ENCODE data around the gene OPCML.

Gene OPCML

GRCh38 chr11:132644520-132645239 is 887.6 kb downstream of the OPCML start:
- no peaks in the 10 kb centered on the region for H3K9me3 ChIP-seq (ENCODE audit: control insufficient read depth, insufficient read depth, low read depth, low read length)
- no peak overlapping the region for H3K27ac ChIP-seq (ENCODE audit: low read depth, low read length)
- H3K27me3 ChIP-seq (ENCODE audit: control insufficient read depth, insufficient read depth, low read length): no peaks in the 10 kb centered on the region
- H3K4me1 ChIP-seq (ENCODE audit: control insufficient read depth, insufficient read depth, low read length): peaks cover 24% of the 10 kb centered on the region
- H3K36me3 ChIP-seq (ENCODE audit: control insufficient read depth, insufficient read depth, low read length): no peaks in the 10 kb centered on the region
- H3K9ac ChIP-seq (ENCODE audit: low read length): no peak overlapping the region
- no peak overlapping the region for H3K4me3 ChIP-seq (ENCODE audit: low read depth, low read length)

GRCh38 chr11:132643239-132643638 is 889.1 kb downstream of the OPCML start:
- Histone ChIP-seq H3K4me3 (ENCODE audit: low read depth, low read length) (no peak overlapping the region), H3K27me3 (ENCODE audit: control insufficient read depth, insufficient read depth, low read length) (no peaks in the 10 kb centered on the region), H3K27ac (ENCODE audit: low read depth, low read length) (no peak overlapping the region), H3K4me1 (ENCODE audit: control insufficient read depth, insufficient read depth, low read length) (peaks cover 31% of the 10 kb centered on the region), H3K9me3 (ENCODE audit: control insufficient read depth, insufficient read depth, low read depth, low read length) (no peaks in the 10 kb centered on the region), H3K36me3 (ENCODE audit: control insufficient read depth, insufficient read depth, low read length) (no peaks in the 10 kb centered on the region), H3K9ac (ENCODE audit: low read length) (no peak overlapping the region)

GRCh38 chr11:132640952-132641351 is 891.3 kb downstream of the OPCML start:
- Histone ChIP-seq H3K27me3 (ENCODE audit: control insufficient read depth, insufficient read depth, low read length) (no peaks in the 10 kb centered on the region), H3K36me3 (ENCODE audit: control insufficient read depth, insufficient read depth, low read length) (no peaks in the 10 kb centered on the region), H3K4me3 (ENCODE audit: low read depth, low read length) (no peak overlapping the region), H3K27ac (ENCODE audit: low read depth, low read length) (no peak overlapping the region), H3K9me3 (ENCODE audit: control insufficient read depth, insufficient read depth, low read depth, low read length) (no peaks in the 10 kb centered on the region), H3K9ac (ENCODE audit: low read length) (no peak overlapping the region), H3K4me1 (ENCODE audit: control insufficient read depth, insufficient read depth, low read length) (peaks cover 22% of the 10 kb centered on the region)

- H3K9me3 ChIP-seq (ENCODE audit: control insufficient read depth, insufficient read depth, low read depth, low read length): no peaks in the 10 kb centered on the region
- H3K27ac ChIP-seq (ENCODE audit: low read depth, low read length): no peak overlapping the region
- H3K4me1 ChIP-seq (ENCODE audit: control insufficient read depth, insufficient read depth, low read length): peaks cover 22% of the 10 kb centered on the region
- no peak overlapping the region for H3K4me3 ChIP-seq (ENCODE audit: low read depth, low read length)
- no peak overlapping the region for H3K9ac ChIP-seq (ENCODE audit: low read length)
- H3K27me3 ChIP-seq (ENCODE audit: control insufficient read depth, insufficient read depth, low read length): no peaks in the 10 kb centered on the region
- no peaks in the 10 kb centered on the region for H3K36me3 ChIP-seq (ENCODE audit: control insufficient read depth, insufficient read depth, low read length)
These were observed 892.3 kb downstream of the OPCML start for GRCh38 chr11:132639986-132640385.

- H3K36me3 ChIP-seq (ENCODE audit: control insufficient read depth, insufficient read depth, low read length): no peaks in the 10 kb centered on the region
- H3K9me3 ChIP-seq (ENCODE audit: control insufficient read depth, insufficient read depth, low read depth, low read length): no peaks in the 10 kb centered on the region
- H3K4me1 ChIP-seq (ENCODE audit: control insufficient read depth, insufficient read depth, low read length): peaks cover 22% of the 10 kb centered on the region
- H3K9ac ChIP-seq (ENCODE audit: low read length): no peak overlapping the region
- no peak overlapping the region for H3K27ac ChIP-seq (ENCODE audit: low read depth, low read length)
- H3K4me3 ChIP-seq (ENCODE audit: low read depth, low read length): no peak overlapping the region
- H3K27me3 ChIP-seq (ENCODE audit: control insufficient read depth, insufficient read depth, low read length): no peaks in the 10 kb centered on the region
These were observed 892.9 kb downstream of the OPCML start for GRCh38 chr11:132639403-132639802.

- Histone ChIP-seq H3K27me3 (ENCODE audit: control insufficient read depth, insufficient read depth, low read length) (no peaks in the 10 kb centered on the region), H3K36me3 (ENCODE audit: control insufficient read depth, insufficient read depth, low read length) (no peaks in the 10 kb centered on the region), H3K4me3 (ENCODE audit: low read depth, low read length) (no peak overlapping the region), H3K9ac (ENCODE audit: low read length) (no peak overlapping the region), H3K27ac (ENCODE audit: low read depth, low read length) (no peak overlapping the region), H3K9me3 (ENCODE audit: control insufficient read depth, insufficient read depth, low read depth, low read length) (no peaks in the 10 kb centered on the region), H3K4me1 (ENCODE audit: control insufficient read depth, insufficient read depth, low read length) (peaks cover 19% of the 10 kb centered on the region)
These were observed 893.9 kb downstream of the OPCML start for GRCh38 chr11:132638423-132638822.

GRCh38 chr11:132636523-132636922 is 895.8 kb downstream of the OPCML start:
- no peak overlapping the region for H3K9ac ChIP-seq (ENCODE audit: low read length)
- H3K4me3 ChIP-seq (ENCODE audit: low read depth, low read length): no peak overlapping the region
- H3K36me3 ChIP-seq (ENCODE audit: control insufficient read depth, insufficient read depth, low read length): no peaks in the 10 kb centered on the region
- H3K27ac ChIP-seq (ENCODE audit: low read depth, low read length): no peak overlapping the region
- H3K4me1 ChIP-seq (ENCODE audit: control insufficient read depth, insufficient read depth, low read length): peaks cover 12% of the 10 kb centered on the region
- H3K27me3 ChIP-seq (ENCODE audit: control insufficient read depth, insufficient read depth, low read length): no peaks in the 10 kb centered on the region
- no peaks in the 10 kb centered on the region for H3K9me3 ChIP-seq (ENCODE audit: control insufficient read depth, insufficient read depth, low read depth, low read length)

- Histone ChIP-seq H3K27ac (ENCODE audit: low read depth, low read length) (no peak overlapping the region), H3K27me3 (ENCODE audit: control insufficient read depth, insufficient read depth, low read length) (no peaks in the 10 kb centered on the region), H3K36me3 (ENCODE audit: control insufficient read depth, insufficient read depth, low read length) (no peaks in the 10 kb centered on the region), H3K9ac (ENCODE audit: low read length) (no peak overlapping the region), H3K4me1 (ENCODE audit: control insufficient read depth, insufficient read depth, low read length) (no peaks in the 10 kb centered on the region), H3K4me3 (ENCODE audit: low read depth, low read length) (no peak overlapping the region), H3K9me3 (ENCODE audit: control insufficient read depth, insufficient read depth, low read depth, low read length) (no peaks in the 10 kb centered on the region)
These were observed 899.6 kb downstream of the OPCML start for GRCh38 chr11:132632641-132633124.

- Histone ChIP-seq H3K27me3 (ENCODE audit: control insufficient read depth, insufficient read depth, low read length) (no peaks in the 10 kb centered on the region), H3K27ac (ENCODE audit: low read depth, low read length) (no peak overlapping the region), H3K4me1 (ENCODE audit: control insufficient read depth, insufficient read depth, low read length) (no peaks in the 10 kb centered on the region), H3K36me3 (ENCODE audit: control insufficient read depth, insufficient read depth, low read length) (no peaks in the 10 kb centered on the region), H3K9me3 (ENCODE audit: control insufficient read depth, insufficient read depth, low read depth, low read length) (no peaks in the 10 kb centered on the region), H3K4me3 (ENCODE audit: low read depth, low read length) (no peak overlapping the region), H3K9ac (ENCODE audit: low read length) (no peak overlapping the region)
These were observed 900.3 kb downstream of the OPCML start for GRCh38 chr11:132631989-132632388.

- H3K27me3 ChIP-seq (ENCODE audit: control insufficient read depth, insufficient read depth, low read length): no peaks in the 10 kb centered on the region
- no peak overlapping the region for H3K27ac ChIP-seq (ENCODE audit: low read depth, low read length)
- H3K9me3 ChIP-seq (ENCODE audit: control insufficient read depth, insufficient read depth, low read depth, low read length): no peaks in the 10 kb centered on the region
- no peak overlapping the region for H3K9ac ChIP-seq (ENCODE audit: low read length)
- no peaks in the 10 kb centered on the region for H3K36me3 ChIP-seq (ENCODE audit: control insufficient read depth, insufficient read depth, low read length)
- no peak overlapping the region for H3K4me3 ChIP-seq (ENCODE audit: low read depth, low read length)
- H3K4me1 ChIP-seq (ENCODE audit: control insufficient read depth, insufficient read depth, low read length): no peaks in the 10 kb centered on the region
These were observed 904.3 kb downstream of the OPCML start for GRCh38 chr11:132627981-132628380.

- Histone ChIP-seq H3K27ac (ENCODE audit: low read depth, low read length) (no peak overlapping the region), H3K4me3 (ENCODE audit: low read depth, low read length) (no peak overlapping the region), H3K27me3 (ENCODE audit: control insufficient read depth, insufficient read depth, low read length) (no peaks in the 10 kb centered on the region), H3K9ac (ENCODE audit: low read length) (no peak overlapping the region), H3K36me3 (ENCODE audit: control insufficient read depth, insufficient read depth, low read length) (no peaks in the 10 kb centered on the region), H3K4me1 (ENCODE audit: control insufficient read depth, insufficient read depth, low read length) (no peaks in the 10 kb centered on the region), H3K9me3 (ENCODE audit: control insufficient read depth, insufficient read depth, low read depth, low read length) (no peaks in the 10 kb centered on the region)
These were observed 905.9 kb downstream of the OPCML start for GRCh38 chr11:132626446-132626845.
